ENCODE measurements around the gene PRR5.

GRCh38 chr22:44728761-44729324, 26.8 kb downstream of the PRR5 start:
- TF ChIP-seq ZNF274 (IDR thresholded peaks at IDR 0.05; ENCODE audit: low read depth, low read length) (no peak), YY1 (IDR thresholded peaks at IDR 0.05; ENCODE audit: insufficient read depth, insufficient read length) (no peak)
